Measurements from ENCODE around the gene RUNDC1.

The RUNDC1 gene

DNA sequence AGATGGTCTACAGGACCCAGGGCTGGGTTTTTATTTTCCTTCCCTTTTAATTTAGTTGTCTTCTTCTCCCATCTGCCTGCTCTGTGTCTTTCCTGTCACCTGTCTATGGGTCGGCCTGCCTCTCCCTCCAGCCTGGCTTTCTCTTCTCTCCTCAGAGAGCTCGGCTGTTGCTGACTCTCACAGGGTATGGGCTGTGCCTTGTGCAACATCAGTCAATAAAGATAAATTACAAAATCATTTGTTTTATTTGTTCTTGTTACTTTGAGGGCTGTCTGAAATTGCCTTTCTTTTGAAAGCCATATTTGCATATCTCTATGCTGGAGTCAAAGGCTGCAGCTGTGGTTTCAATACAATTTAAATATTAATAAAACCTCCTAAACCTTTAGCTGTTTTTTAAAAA is 60.3 kb downstream of the RUNDC1 start:
- TF ChIP-seq CTCF (IDR thresholded peaks at IDR 0.05; ENCODE audit: low read depth, low read length) = no peak
- H3K4me3 ChIP-seq (ENCODE audit: low read depth, low read length) = no peak overlapping the region

- no peak overlapping the region for H3K4me3 ChIP-seq (ENCODE audit: low read depth, low read length)
- no peak for TF ChIP-seq CTCF (IDR thresholded peaks at IDR 0.05; ENCODE audit: low read depth, low read length)
These were observed 61.8 kb downstream of the RUNDC1 start for GRCh38 chr17:43042025-43042628.

Data from WI38 (cell line).